Measurements from ENCODE around the gene FNTB. TPM values are rescaled to one million over a fixed set of nuclear protein-coding genes. Genes with fewer than 3 reads are reported as not detected.

FNTB gene
- total RNA-seq, 1 experiment from 2014 or later: 26.7 TPM

DNA sequence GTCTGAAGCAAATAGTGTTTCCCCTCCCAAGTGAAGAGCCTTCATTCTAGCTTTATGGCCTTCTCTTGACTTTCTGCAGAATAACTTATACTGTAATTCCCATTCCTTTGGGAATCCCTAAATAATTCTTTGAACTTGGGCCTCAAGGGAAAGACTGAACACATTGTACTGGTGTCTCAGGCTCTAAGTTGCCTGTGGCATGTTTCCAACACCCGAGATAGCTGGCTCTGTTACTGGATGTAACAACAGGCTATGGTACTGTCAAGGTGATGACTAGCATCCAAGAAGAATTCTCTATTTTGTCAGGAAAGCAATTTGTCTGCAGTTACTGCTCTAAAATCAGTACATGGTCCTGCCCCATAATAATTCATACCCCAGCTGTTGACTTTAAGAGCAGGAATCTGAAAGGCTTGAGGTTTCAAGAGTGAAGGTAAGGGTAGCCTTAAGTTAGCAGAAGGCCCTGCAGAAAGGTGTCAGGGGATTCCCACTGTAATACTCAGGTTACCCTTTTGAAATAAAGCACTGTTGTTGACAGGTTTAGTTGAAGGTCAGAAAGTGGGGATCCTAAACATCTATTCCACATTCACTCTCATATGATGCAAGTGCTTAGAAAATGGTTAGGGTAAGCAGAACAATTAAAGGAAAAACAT is 49.4 kb upstream of the FNTB start (continued):
- no peak for TF ChIP-seq CTCF (IDR thresholded peaks at IDR 0.05 in 2 of 3, conservative IDR thresholded peaks at IDR 0.05 in 1 of 3; ENCODE audit: borderline replicate concordance in 1 of 3, insufficient read depth in 1 of 3, low read depth in 2 of 3, low read length in 2 of 3)

GRCh38 chr14:64937821-64938193 is 48.9 kb upstream of the FNTB start:
- H3K9ac ChIP-seq (ENCODE audit: low read length): no peak overlapping the region
- ChIA-PET CTCF (no interaction called here), RAD21 (ENCODE audit: low non-redundant PET in 1 of 2, low total read pairs in 2 of 2, uncharacterized antibody in 2 of 2, unreplicated experiment in 2 of 2) (no interaction called here), POLR2A (no interaction called here)
- peak; percentile 72 for ATAC-seq
- no TSS peak for BruUV-seq (replicated peaks)
- H3K27me3 ChIP-seq (ENCODE audit: insufficient read depth, low read length): no peaks in the 10 kb centered on the region
- no peak overlapping the region for H3K27ac ChIP-seq (ENCODE audit: low read depth, low read length)
- no peak for DNase-seq (ENCODE audit: low read depth, low spot score)
- TF ChIP-seq RAD21 (IDR thresholded peaks at IDR 0.05; ENCODE audit: low read depth) (peak; percentile 46; the same call in 1 of the 2 replicates), POLR2AphosphoS5 (IDR thresholded peaks at IDR 0.05; ENCODE audit: low read depth, low read length) (no peak), CTCF (IDR thresholded peaks at IDR 0.05 in 2 of 3, conservative IDR thresholded peaks at IDR 0.05 in 1 of 3; ENCODE audit: borderline replicate concordance in 1 of 3, insufficient read depth in 1 of 3, low read depth in 2 of 3, low read length in 2 of 3) (peak; percentile 18 to 52 (median 30); a peak in 3 of 6 replicates)
- no peak overlapping the region for H3K4me2 ChIP-seq (ENCODE audit: low read length)
- H3K36me3 ChIP-seq (ENCODE audit: control insufficient read depth in 1 of 2, insufficient read depth in 2 of 2, low read length in 2 of 2): peaks cover 9% of the 10 kb centered on the region in 2 experiments; a peak in 2 of 4 replicates
- no peak overlapping the region for H3K4me3 ChIP-seq (replicated peaks in 1 of 2; ENCODE audit: low read depth in 1 of 2, low read length in 2 of 2)
- H3K9me3 ChIP-seq (ENCODE audit: control insufficient read depth in 1 of 2, insufficient read depth in 1 of 2, low read depth in 1 of 2, low read length in 2 of 2): no peaks in the 10 kb centered on the region
- no peaks in the 10 kb centered on the region for H3K4me1 ChIP-seq (ENCODE audit: control insufficient read depth in 1 of 2, insufficient read depth in 2 of 2, low read length in 2 of 2)
- no peaks in the 10 kb centered on the region for H3K9me2 ChIP-seq (ENCODE audit: insufficient read depth)
- H3K79me2 ChIP-seq (ENCODE audit: insufficient read depth, low read length): no peaks in the 10 kb centered on the region; the same call in 1 of the 2 replicates
- intact Hi-C loops (cut with micrococcal nuclease): no loop called here
- H2AFZ ChIP-seq (ENCODE audit: low read depth, low read length, poor library complexity, severe bottlenecking): no peak overlapping the region
- H4K20me1 ChIP-seq (ENCODE audit: insufficient read depth): no peaks in the 10 kb centered on the region
